GM19351 (cell line): ENCODE results near the gene KRTAP9-1.
"Not testable (repeated sequence)": the region's sequence is repeated elsewhere in the genome, so short reads cannot be mapped to it uniquely, and the experiment has no call there.

Experiments
- ATAC-seq: cut with Tn5 transposase; IDR thresholded peaks from one replicate; pipeline ENCODE4 v1.9.1; 2021; ENCODE audit warnings: mild to moderate bottlenecking, moderate library complexity; ENCODE audit not compliant: unreplicated experiment

The KRTAP9-1 gene

DNA sequence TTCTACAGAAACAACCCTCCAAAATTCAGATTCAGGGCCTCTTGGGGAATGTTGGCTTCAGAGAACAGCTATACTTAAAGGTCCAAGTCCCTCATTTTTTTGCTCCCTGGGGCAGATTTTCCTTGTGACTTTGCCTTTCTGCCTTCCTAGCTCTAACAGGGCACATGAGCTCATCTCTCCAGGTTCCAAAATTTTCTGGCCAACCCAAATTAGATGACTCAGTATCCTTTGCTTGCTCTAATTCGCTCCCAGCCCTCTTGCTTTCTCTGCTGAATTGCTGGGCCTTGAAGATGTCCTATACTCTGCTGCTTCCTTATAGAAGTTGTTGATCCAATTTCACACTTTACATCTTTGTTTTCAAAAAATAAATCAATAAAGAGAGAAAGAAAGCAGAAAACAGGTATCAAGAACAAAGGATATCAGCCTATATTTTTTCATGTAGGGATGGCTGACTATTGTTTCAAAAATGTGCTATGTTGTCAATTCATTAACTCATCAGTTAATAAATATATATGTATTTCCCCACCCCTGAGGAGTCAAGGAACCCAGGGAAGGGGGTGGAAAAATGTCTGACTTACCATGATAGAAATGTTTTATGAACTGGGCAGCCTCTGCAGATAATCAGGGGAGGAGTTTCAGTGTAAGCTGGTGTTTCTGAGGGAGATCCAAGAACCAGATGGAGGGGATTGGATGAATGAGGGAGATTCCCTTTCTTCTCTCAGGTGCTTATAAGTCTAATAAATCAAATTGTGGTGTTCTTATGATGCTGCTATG lies 10.7 kb upstream of the KRTAP9-1 start:
- no peak for ATAC-seq

DNA sequence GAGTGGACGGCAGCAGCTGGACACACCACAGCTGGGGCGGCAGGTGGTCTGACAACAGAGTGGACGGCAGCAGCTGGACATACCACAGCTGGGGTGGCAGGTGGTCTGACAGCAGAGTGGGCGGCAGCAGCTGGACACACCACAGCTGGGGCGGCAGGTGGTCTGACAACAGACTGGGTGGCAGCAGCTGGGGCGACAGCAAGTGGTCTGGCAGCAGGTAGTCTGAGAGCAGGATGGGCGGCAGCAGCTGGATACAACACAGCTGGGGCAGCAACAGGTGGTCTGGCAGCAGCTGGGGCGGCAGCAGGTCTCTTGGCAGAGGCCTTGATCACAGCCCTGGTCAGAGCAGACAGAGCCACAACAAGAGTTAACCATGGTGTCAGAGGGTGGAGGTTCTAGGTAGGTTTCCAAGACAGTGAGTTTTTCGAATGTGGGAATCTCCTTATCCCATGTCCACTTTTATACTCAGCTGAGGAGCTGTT lies 5.2 kb upstream of the KRTAP9-1 start, which contains the start of gene KRTAP4-1:
Gene KRTAP4-1, minus strand, starts transcription at position 432 of the 482 bp plus-strand sequence. Its CDS starts 57 bp downstream, at position 375.
- ATAC-seq, result no peak

GRCh38 chr17:41185001-41185400 lies 4.7 kb upstream of the KRTAP9-1 start:
- ATAC-seq, result no peak

DNA sequence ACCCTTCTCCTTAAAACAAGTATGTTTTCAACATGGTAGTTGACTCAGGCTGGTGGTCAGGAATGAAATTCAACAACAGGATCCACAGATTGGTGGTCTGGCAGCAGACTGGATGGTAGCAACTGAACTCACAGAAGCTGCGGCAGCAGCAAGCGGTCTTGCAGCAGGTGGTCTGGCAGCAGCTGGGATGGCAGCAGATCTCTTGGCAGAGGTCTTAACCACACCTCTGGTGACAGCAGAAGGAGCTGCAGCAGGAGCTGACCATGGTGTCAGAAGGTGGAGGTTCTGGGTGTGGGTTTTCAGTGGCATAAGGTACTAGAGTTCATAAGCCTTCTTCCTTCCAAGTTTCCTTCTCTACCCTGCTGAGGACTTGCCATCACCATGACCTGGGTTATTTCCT lies 2.8 kb upstream of the KRTAP9-1 start:
- ATAC-seq, result no peak

GRCh38 chr17:41190328-41190727 lies 641 bp downstream of the KRTAP9-1 start:
- no peak for ATAC-seq

- ATAC-seq, result no peak
Observed at GRCh38 chr17:41196068-41196467, 6.4 kb downstream of the KRTAP9-1 start.

DNA sequence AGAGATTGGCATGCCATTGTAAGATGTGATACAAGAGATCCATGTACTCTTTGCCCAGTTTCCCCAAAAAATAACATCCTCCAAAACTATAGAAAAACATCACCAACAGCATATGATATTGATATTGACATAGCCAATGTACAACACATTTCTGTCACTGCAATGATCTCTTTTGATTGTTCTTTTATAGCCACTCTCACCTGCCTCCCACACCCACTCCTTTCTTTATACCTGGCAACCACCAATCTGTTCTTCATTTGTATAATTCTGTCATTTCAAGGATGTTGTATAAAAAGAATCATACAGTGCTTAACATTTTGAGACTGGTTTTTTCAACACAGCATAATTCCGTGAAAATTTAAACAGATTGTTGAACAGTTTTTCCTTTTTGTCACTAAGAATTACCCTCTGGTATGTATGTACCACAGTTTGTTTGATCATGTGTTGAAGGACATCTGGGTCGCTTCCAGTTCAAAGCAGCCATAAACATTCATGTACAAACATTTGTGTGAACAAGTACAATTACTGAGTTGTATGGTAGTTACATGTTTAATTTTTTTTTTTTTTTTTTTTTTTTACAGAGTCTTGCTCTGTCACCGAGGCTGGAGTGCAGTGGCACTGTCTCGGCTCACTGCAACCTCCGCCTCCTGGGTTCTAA lies 9.9 kb downstream of the KRTAP9-1 start:
- no peak for ATAC-seq

DNA sequence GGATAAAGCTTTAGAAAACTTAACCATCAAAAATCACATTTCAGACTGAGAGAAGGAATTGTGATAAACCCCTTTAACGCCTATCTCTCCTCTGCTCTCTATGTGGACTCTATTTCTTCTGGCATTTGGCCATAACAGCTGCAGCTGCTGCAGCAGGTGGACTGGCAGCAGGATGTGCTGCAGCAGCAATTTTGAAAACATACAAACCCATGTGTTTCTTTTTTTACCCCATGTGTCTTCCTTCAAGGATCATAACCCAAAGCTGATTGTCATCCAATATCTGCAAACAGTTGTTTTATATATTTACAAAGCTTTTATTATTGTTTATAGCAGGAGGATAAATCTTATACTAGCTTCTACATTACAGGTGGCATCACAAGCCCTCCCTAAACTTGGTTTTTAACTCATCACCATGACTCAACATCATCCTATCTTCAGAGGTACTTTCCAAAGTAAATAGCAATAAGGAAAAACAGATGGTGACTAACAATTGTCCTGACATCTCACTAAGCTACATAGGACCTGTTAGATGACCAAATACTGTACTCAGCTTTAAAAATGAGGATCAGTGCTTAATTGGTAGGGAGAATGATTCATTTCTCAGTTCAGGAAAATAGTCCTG lies 22.3 kb downstream of the KRTAP9-1 start:
- ATAC-seq, result no peak

DNA sequence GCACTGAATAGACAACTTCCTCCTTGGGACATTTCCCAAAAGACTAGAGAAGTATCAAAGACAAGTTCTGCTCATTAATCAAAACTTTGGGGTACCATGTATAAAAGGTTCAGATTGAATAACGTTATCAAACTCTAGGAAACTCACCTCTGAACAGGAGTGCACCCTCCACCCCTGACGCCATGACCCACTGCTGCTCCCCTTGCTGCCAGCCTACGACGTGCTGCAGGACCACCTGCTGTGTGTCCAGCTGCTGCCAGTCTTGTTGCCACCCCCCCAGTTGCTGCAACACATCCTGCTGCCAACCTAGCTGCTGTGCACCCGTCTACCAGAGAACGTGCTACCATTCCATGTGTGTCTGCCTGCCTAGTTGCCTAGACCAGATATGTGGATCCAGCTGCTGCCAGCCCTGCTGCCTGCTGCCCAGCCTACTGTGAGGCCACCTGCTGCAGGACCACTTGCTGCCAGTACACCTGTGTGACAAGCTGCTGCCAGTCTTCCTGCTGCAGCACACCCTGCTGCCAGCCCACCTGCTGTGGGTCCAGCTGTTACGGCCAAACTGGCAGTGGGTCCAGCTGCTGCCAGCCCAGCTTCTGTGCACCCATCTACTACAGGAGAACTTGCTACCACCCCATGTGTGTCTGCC lies 23.0 kb downstream of the KRTAP9-1 start:
- no peak for ATAC-seq

- ATAC-seq, result no peak
Observed at GRCh38 chr17:41215681-41216080, 26.0 kb downstream of the KRTAP9-1 start.

- ATAC-seq, result no peak
Observed at GRCh38 chr17:41223821-41224220, 34.1 kb downstream of the KRTAP9-1 start.

GRCh38 chr17:41226051-41226450 lies 36.4 kb downstream of the KRTAP9-1 start:
- no peak for ATAC-seq

- ATAC-seq, result not testable (repeated sequence)
Observed at GRCh38 chr17:41226598-41227095, 37.0 kb downstream of the KRTAP9-1 start, which contains the start of gene KRTAP9-2. Gene KRTAP9-2, plus strand, starts transcription at chr17:41226648. Its CDS starts 7 bp downstream, at chr17:41226655.

- ATAC-seq, result no peak
Observed at GRCh38 chr17:41230094-41230493, 40.4 kb downstream of the KRTAP9-1 start.

GRCh38 chr17:41231731-41232130 lies 42.0 kb downstream of the KRTAP9-1 start:
- no peak for ATAC-seq

- ATAC-seq, result not testable (repeated sequence)
Observed at GRCh38 chr17:41232399-41233105, 42.9 kb downstream of the KRTAP9-1 start, which contains the start of gene KRTAP9-3. Gene KRTAP9-3, plus strand, starts transcription at chr17:41232449. Its CDS starts 53 bp downstream, at chr17:41232502.

- ATAC-seq, result not testable (repeated sequence)
Observed at GRCh38 chr17:41237116-41237515, 47.4 kb downstream of the KRTAP9-1 start.

GRCh38 chr17:41237949-41238437 lies 48.3 kb downstream of the KRTAP9-1 start, which contains the start of gene KRTAP9-8:
Gene KRTAP9-8, plus strand, starts transcription at chr17:41237999. Its CDS starts 53 bp downstream, at chr17:41238052.
- ATAC-seq, result not testable (repeated sequence)
